Neural cell (in vitro differentiated cells): ENCODE results near the gene CELSR3. TPM values are rescaled to one million over a fixed set of nuclear protein-coding genes. Genes with fewer than 3 reads are reported as not detected.
A peak's percentile ranks its signal among the peaks of the same experiment; 100 is the strongest.

Experiments used
- H2AFZ ChIP-seq: fragments of 200-600, 300-800 bp; sonication (generic), shearing (Covaris generic); 2 replicates; pipeline ENCODE4 v1.6.0; 2014; ENCODE audit warnings: low read depth, mild to moderate bottlenecking, antibody characterized with exemption, low read length, moderate library complexity
- H3F3A ChIP-seq: fragments of 200-600 bp; shearing (Covaris generic); 2 replicates; pipeline ENCODE4 v1.6.1; 2016; ENCODE audit warnings: mild to moderate bottlenecking, moderate library complexity, mixed read lengths, antibody characterized with exemption, low read length; ENCODE audit not compliant: insufficient read depth, poor library complexity, severe bottlenecking
- H3K27ac ChIP-seq: fragments of 200-600, 300-800 bp; sonication (generic), shearing (Covaris generic); 2 replicates; pipeline ENCODE4 v1.5.1; 2014; ENCODE audit warnings: mild to moderate bottlenecking, low read length, moderate library complexity
- H3K27me3 ChIP-seq: fragments of 300-800, 200-600 bp; sonication (generic), shearing (Covaris generic); 2 replicates; pipeline ENCODE4 v1.6.0; 2014; ENCODE audit warnings: mild to moderate bottlenecking, low read depth, low read length, moderate library complexity; ENCODE audit not compliant: insufficient read depth
- H3K36me3 ChIP-seq: fragments of 300-800, 200-600 bp; sonication (generic), shearing (Covaris generic); 2 replicates; pipeline ENCODE4 v1.5.1; 2014; ENCODE audit warnings: mild to moderate bottlenecking, antibody characterized with exemption, low read length, moderate library complexity; ENCODE audit not compliant: insufficient read depth
- H3K4me2 ChIP-seq: fragments of 300-800, 200-600 bp; sonication (generic), shearing (Covaris generic); 2 replicates; pipeline ENCODE4 v1.6.0; 2014; ENCODE audit warnings: mild to moderate bottlenecking, low read length
- H3K4me3 ChIP-seq: fragments of 300-800, 200-600 bp; sonication (generic), shearing (Covaris generic); 2 replicates; pipeline ENCODE4 v1.5.1; 2014; ENCODE audit warnings: mild to moderate bottlenecking, low read length, moderate library complexity
- H3K79me2 ChIP-seq: fragments of 200-600 bp; shearing (Covaris generic); replicated peaks from 2 replicates; pipeline ENCODE4 v1.6.0; 2014; ENCODE audit warnings: mild to moderate bottlenecking, low read length, moderate library complexity; ENCODE audit not compliant: insufficient read depth
- H3K9ac ChIP-seq: fragments of 300-800, 200-600 bp; sonication (generic), shearing (Covaris generic); 2 replicates; pipeline ENCODE4 v1.6.1; 2016; ENCODE audit warnings: mild to moderate bottlenecking, low read length, mixed read lengths
- H3K9me2 ChIP-seq: fragments of 200-600 bp; shearing (Covaris generic); 2 replicates; pipeline ENCODE4 v1.6.1; 2016; ENCODE audit warnings: mild to moderate bottlenecking, low read length, mixed read lengths; ENCODE audit not compliant: insufficient read depth
- H3K9me3 ChIP-seq: fragments of 200-600, 300-800 bp; sonication (generic), shearing (Covaris generic); 2 replicates; pipeline ENCODE4 v1.6.1; 2016; ENCODE audit warnings: mild to moderate bottlenecking, mixed run types, low read length, moderate library complexity, mixed read lengths
- H4K20me1 ChIP-seq: fragments of 200-600 bp; shearing (Covaris generic); 2 replicates; pipeline ENCODE4 v1.6.1; 2016; ENCODE audit warnings: mild to moderate bottlenecking, mixed run types; ENCODE audit not compliant: insufficient read depth
- CTCF ChIP-seq: fragments of 450-650 bp; IDR thresholded peaks from 2 replicates; pipeline ENCODE4 v1.5.1; 2014; ENCODE audit warnings: antibody characterized with exemption, mild to moderate bottlenecking, moderate library complexity; ENCODE audit not compliant: poor library complexity, severe bottlenecking
- EP300 ChIP-seq: fragments of 450-650 bp; conservative IDR thresholded peaks from 2 replicates; pipeline ENCODE4 v1.6.1; 2014; ENCODE audit warnings: antibody characterized with exemption, mild to moderate bottlenecking, moderate library complexity; ENCODE audit not compliant: poor library complexity, severe bottlenecking
- EZH2 ChIP-seq: fragments of 200-600, 300-800 bp; shearing (Covaris generic), sonication (generic); IDR thresholded peaks from 2 replicates; pipeline ENCODE4 v1.6.1; 2014; ENCODE audit warnings: antibody characterized with exemption, low read length, borderline replicate concordance, mild to moderate bottlenecking; ENCODE audit not compliant: insufficient read depth, poor library complexity, severe bottlenecking
- MXI1 ChIP-seq: fragments of 450-650 bp; conservative IDR thresholded peaks from 2 replicates; pipeline ENCODE4 v1.6.1; 2014; ENCODE audit warnings: antibody characterized with exemption, mild to moderate bottlenecking; ENCODE audit not compliant: poor library complexity, severe bottlenecking
- POLR2AphosphoS5 ChIP-seq: IDR thresholded peaks from 2 replicates; pipeline ENCODE4 v1.6.1; 2012
- RAD21 ChIP-seq: fragments of 450-650 bp; conservative IDR thresholded peaks from 2 replicates; pipeline ENCODE4 v1.6.1; 2014; ENCODE audit warnings: antibody characterized with exemption, mild to moderate bottlenecking, moderate library complexity
- REST ChIP-seq: IDR thresholded peaks from 2 replicates; pipeline ENCODE4 v1.6.1; 2012; ENCODE audit warnings: borderline replicate concordance
- SMC3 ChIP-seq: fragments of 450-650 bp; conservative IDR thresholded peaks from 2 replicates; pipeline ENCODE4 v1.6.1; 2014; ENCODE audit warnings: antibody characterized with exemption, mild to moderate bottlenecking, moderate library complexity; ENCODE audit not compliant: poor library complexity
- TAF1 ChIP-seq: IDR thresholded peaks from 2 replicates; pipeline ENCODE4 v1.6.1; 2012; ENCODE audit warnings: low read depth
- polyA plus RNA-seq: library from polyadenylated mRNA; depleted of rRNA; stranded (reverse); fragments of >200 nt; gene quantifications from 2 replicates; pipeline ENCODE4 v1.2.3, GENCODE V29; 2014

Gene CELSR3
- polyA plus RNA-seq, 1 donor from 2014 or later: 54.9 TPM

GRCh38 chr3:48686538-48687219, 24.0 kb upstream of the CELSR3 start:
- no peaks in the 10 kb centered on the region for H3K9me2 ChIP-seq
- no peaks in the 10 kb centered on the region for H3K9me3 ChIP-seq
- H2AFZ ChIP-seq: no peak overlapping the region
- TF ChIP-seq RAD21: no peak
- no peak for TF ChIP-seq CTCF
- TF ChIP-seq EZH2: no peak
- no peak for TF ChIP-seq EP300
- H3K9ac ChIP-seq: peak overlapping the region; percentile 88
- no peaks in the 10 kb centered on the region for H3K27me3 ChIP-seq
- peak overlapping the region; percentile 79 for H3K27ac ChIP-seq
- peaks cover 5% of the 10 kb centered on the region for H3K36me3 ChIP-seq
- no peak overlapping the region for H3K4me3 ChIP-seq
- H4K20me1 ChIP-seq: peaks cover 23% of the 10 kb centered on the region
- H3K4me2 ChIP-seq: no peak overlapping the region
- H3K79me2 ChIP-seq: peaks cover 11% of the 10 kb centered on the region
- no peaks in the 10 kb centered on the region for H3F3A ChIP-seq

GRCh38 chr3:48685603-48686511, 23.2 kb upstream of the CELSR3 start, which contains the start of gene NCKIPSD:
NCKIPSD (minus strand) TSS chr3:48685915; CDS start chr3:48685807, 108 bp downstream.
- Histone ChIP-seq H3F3A (no peaks in the 10 kb centered on the region), H3K9me3 (no peaks in the 10 kb centered on the region), H3K27ac (peak within 1 kb of the TSS; percentile 79), H3K4me2 (peak within 1 kb of the TSS; percentile 81), H2AFZ (peak within 1 kb of the TSS; percentile 69), H4K20me1 (peaks cover 19% of the 10 kb centered on the region), H3K9me2 (no peaks in the 10 kb centered on the region), H3K4me3 (peak within 1 kb of the TSS; percentile 92), H3K79me2 (peaks cover 11% of the 10 kb centered on the region), H3K36me3 (peaks cover 3% of the 10 kb centered on the region), H3K27me3 (no peaks in the 10 kb centered on the region), H3K9ac (peak within 1 kb of the TSS; percentile 88)
- peak; percentile 80 for TF ChIP-seq SMC3
- TF ChIP-seq CTCF: peak; percentile 96
- peak; percentile 88 for TF ChIP-seq MXI1
- TF ChIP-seq EP300: peak; percentile 55
- peak; percentile 78 for TF ChIP-seq REST
- peak; percentile 71 for TF ChIP-seq RAD21
- TF ChIP-seq EZH2: no peak
- peak; percentile 94 for TF ChIP-seq POLR2AphosphoS5
- TF ChIP-seq TAF1: no peak
